Measurements from ENCODE around the gene ZDHHC8. TPM values are rescaled to one million over a fixed set of nuclear protein-coding genes. Genes with fewer than 3 reads are reported as not detected.

The ZDHHC8 gene
- total and polyA plus RNA-seq, 10 of the 15 experiments (the other 5 are each of a cell fraction or from before 2014, with no cell fraction given), result 0.03 to 46.3 (median 5.3) TPM

- H2AFZ ChIP-seq (ENCODE audit: control insufficient read depth, low read depth, low read length), result no peak overlapping the region
- in situ Hi-C loops (cut with MboI), result no loop called here
- no peaks in the 10 kb centered on the region for H3K9me3 ChIP-seq (replicated peaks; ENCODE audit: control insufficient read depth, insufficient read depth, low read length)
- no peak overlapping the region for H3K9ac ChIP-seq (ENCODE audit: control insufficient read depth, insufficient read depth, low read length)
- BruUV-seq (replicated peaks), result no TSS peak
- H4K20me1 ChIP-seq (ENCODE audit: control insufficient read depth, insufficient read depth), result no peaks in the 10 kb centered on the region
- intact Hi-C loops (cut with micrococcal nuclease; ENCODE audit: unreplicated experiment), result no loop called here
- FAIRE-seq (no peak), ATAC-seq (no peak), DNase-seq (ENCODE audit: low read depth, low spot score) (no peak)
- H3K4me3 ChIP-seq, result no peak overlapping the region
- ChIA-PET SMC1A (ENCODE audit: uncharacterized antibody, unreplicated experiment) (no interaction called here), CTCF (no interaction called here), RAD21 (ENCODE audit: unreplicated experiment) (no interaction called here), POLR2A (no interaction called here)
- H3K4me1 ChIP-seq (ENCODE audit: control insufficient read depth, insufficient read depth, low read length), result no peaks in the 10 kb centered on the region
- WGBS (ENCODE audit: insufficient coverage, insufficient replicate concordance, low lambda C conversion rate, missing lambda C conversion rate), result 19% methylated on average over 7 of the region's 7 CpGs
- no peaks in the 10 kb centered on the region for H3K27me3 ChIP-seq (replicated peaks in 1 of 2; ENCODE audit: control insufficient read depth in 2 of 2, insufficient read depth in 2 of 2, low read length in 1 of 2)
- H3K4me2 ChIP-seq (ENCODE audit: control insufficient read depth, insufficient read depth), result no peak overlapping the region
- no peak overlapping the region for H3K27ac ChIP-seq (ENCODE audit: control insufficient read depth, insufficient read depth)
- H3K79me2 ChIP-seq (ENCODE audit: control insufficient read depth, insufficient read depth, low read length), result no peaks in the 10 kb centered on the region
- H3K36me3 ChIP-seq (ENCODE audit: control insufficient read depth in 2 of 2, insufficient read depth in 2 of 2, low read length in 1 of 2), result no peaks in the 10 kb centered on the region
- TF ChIP-seq ZNF384 (IDR thresholded peaks at IDR 0.05; ENCODE audit: borderline replicate concordance, low read depth, low read length) (no peak), SREBF1 (IDR thresholded peaks at IDR 0.05; ENCODE audit: low read length) (no peak), NR2C1 (IDR thresholded peaks at IDR 0.05) (no peak), NKRF (conservative IDR thresholded peaks at IDR 0.05) (no peak), IRF3 (IDR thresholded peaks at IDR 0.05) (no peak), SMAD5 (IDR thresholded peaks at IDR 0.05; ENCODE audit: low read depth) (no peak), KAT2A (conservative IDR thresholded peaks at IDR 0.05; ENCODE audit: control insufficient read depth, low read depth, low read length) (no peak), CEBPZ (IDR thresholded peaks at IDR 0.05; ENCODE audit: low read depth, low read length) (no peak), NBN (IDR thresholded peaks at IDR 0.05) (no peak), CBX3 (IDR thresholded peaks at IDR 0.05; ENCODE audit: borderline replicate concordance, low read depth) (no peak), CEBPB (IDR thresholded peaks at IDR 0.05; ENCODE audit: borderline replicate concordance in 1 of 2, low read depth in 2 of 2, low read length in 2 of 2) (no peak), GABPA (IDR thresholded peaks at IDR 0.05; ENCODE audit: low read depth) (no peak), PKNOX1 (IDR thresholded peaks at IDR 0.05) (no peak), SPI1 (IDR thresholded peaks at IDR 0.05; ENCODE audit: borderline replicate concordance, insufficient read depth, low read depth, low read length) (no peak), PBX3 (IDR thresholded peaks at IDR 0.05; ENCODE audit: insufficient replicate concordance, low read depth, low read length) (no peak)
Observed at GRCh38 chr22:20165913-20166312, 34.3 kb downstream of the ZDHHC8 start.

Measured in GM12878 (cell line).